ENCODE results near the gene TPCN2.

DNA sequence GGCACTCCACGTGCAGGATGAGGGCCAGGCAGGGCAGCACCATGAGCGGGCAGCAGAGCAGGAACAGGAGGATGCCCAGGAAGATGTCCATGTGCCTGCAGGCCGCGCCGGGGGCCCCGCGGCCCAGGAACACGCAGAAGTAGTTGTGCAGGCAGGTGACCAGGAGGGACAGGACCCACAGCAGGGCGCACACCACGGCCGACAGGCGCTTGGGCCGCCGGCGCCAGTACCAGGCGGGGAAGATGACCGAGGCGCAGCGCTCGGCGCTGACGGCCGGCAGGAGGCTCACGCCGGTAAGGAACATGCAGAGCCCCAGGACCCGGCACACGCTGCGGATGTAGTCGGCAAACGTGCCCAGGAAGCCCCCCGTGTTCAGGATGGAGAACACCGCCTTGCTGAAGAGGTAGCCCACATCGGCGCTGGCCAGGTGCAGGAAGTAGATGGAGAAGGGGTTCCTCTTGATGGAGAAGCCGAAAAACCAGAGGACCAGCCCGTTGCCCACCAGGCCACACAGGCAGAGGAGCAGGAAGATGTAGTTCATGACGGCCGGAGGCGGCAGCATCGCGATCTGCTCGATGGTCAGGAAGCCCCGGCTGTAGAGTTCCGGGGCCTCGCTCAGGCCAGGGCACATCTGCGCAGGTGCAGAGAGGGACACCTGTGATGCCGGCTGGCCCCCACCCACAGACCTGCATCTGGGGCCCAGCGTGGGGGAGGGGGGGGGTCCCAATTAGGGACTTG is 42.9 kb upstream of the TPCN2 start:
- TF ChIP-seq, protein P1, sequence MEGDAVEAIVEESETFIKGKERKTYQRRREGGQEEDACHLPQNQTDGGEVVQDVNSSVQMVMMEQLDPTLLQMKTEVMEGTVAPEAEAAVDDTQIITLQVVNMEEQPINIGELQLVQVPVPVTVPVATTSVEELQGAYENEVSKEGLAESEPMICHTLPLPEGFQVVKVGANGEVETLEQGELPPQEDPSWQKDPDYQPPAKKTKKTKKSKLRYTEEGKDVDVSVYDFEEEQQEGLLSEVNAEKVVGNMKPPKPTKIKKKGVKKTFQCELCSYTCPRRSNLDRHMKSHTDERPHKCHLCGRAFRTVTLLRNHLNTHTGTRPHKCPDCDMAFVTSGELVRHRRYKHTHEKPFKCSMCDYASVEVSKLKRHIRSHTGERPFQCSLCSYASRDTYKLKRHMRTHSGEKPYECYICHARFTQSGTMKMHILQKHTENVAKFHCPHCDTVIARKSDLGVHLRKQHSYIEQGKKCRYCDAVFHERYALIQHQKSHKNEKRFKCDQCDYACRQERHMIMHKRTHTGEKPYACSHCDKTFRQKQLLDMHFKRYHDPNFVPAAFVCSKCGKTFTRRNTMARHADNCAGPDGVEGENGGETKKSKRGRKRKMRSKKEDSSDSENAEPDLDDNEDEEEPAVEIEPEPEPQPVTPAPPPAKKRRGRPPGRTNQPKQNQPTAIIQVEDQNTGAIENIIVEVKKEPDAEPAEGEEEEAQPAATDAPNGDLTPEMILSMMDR (IDR thresholded peaks at IDR 0.05), result no peak
- TF ChIP-seq POLR2AphosphoS5 (IDR thresholded peaks at IDR 0.05) (no peak), POLR2A (IDR thresholded peaks at IDR 0.05) (no peak), EP300 (IDR thresholded peaks at IDR 0.05) (no peak)

Data from upper lobe of left lung (tissue), 4 donors.